HCT116 (cell line): ENCODE data around the gene HLCS. TPM values are rescaled to one million over a fixed set of nuclear protein-coding genes. Genes with fewer than 3 reads are reported as not detected.

Source experiments
- ATAC-seq: fragments of 200-7000 bp; cut with Tn5 transposase; 2 replicates; pipeline ENCODE4 v1.9.1; 2020; ENCODE audit warnings: mild to moderate bottlenecking, moderate library complexity
- BruUV-seq: library from RNA; stranded (reverse); fragments of 400-500 nt; replicated peaks from 2 replicates; lab custom pipeline; 2021; lab: Mats Ljungman, UMichigan
- CTCF ChIA-PET: fragments of 300-600 bp; sonication (Branson Sonifier 250); formaldehyde crosslinking; loops from one replicate; lab custom pipeline; 2021; ENCODE audit warnings: antibody characterized with exemption; lab: Charles Lee
- POLR2A ChIA-PET: fragments of 300-600, 350-600 bp; sonication (Branson Sonifier 250); formaldehyde crosslinking; loops from one replicate; lab custom pipeline; 2021; ENCODE audit warnings: antibody characterized with exemption; lab: Charles Lee
- RAD21 ChIA-PET, 2 experiments: fragments of 300-600 bp; sonication (Branson Sonifier 250); formaldehyde crosslinking; loops; one replicate each; lab custom pipeline; 2023; ENCODE audit warnings: low total read pairs in 2 of 2; ENCODE audit not compliant: uncharacterized antibody in 2 of 2, unreplicated experiment in 2 of 2, low non-redundant PET in 1 of 2; lab: Charles Lee
- DNase-seq: peaks from one replicate; pipeline ENCODE4 v3.0.0-alpha.2; 2010; ENCODE audit warnings: low read depth, low spot score
- H2AFZ ChIP-seq: fragments of 200-600 bp; shearing (Covaris generic), sonication (generic); 2 replicates; pipeline ENCODE4 v1.6.1; 2017; ENCODE audit warnings: low read depth, mixed run types, mixed read lengths, antibody characterized with exemption, low read length; ENCODE audit not compliant: poor library complexity, severe bottlenecking
- H3K27ac ChIP-seq: 2 replicates; pipeline ENCODE4 v1.5.1; 2012; ENCODE audit warnings: low read depth, low read length
- H3K27me3 ChIP-seq: fragments of 200-600 bp; sonication (generic); 2 replicates; pipeline ENCODE4 v1.6.1; 2016; ENCODE audit warnings: mixed run types, low read length, mixed read lengths; ENCODE audit not compliant: insufficient read depth
- H3K36me3 ChIP-seq, 2 experiments: fragments of 200-500 bp in 1 of 2; fragments of 200-600 bp in 1 of 2; sonication (Bioruptor generic) in 1 of 2; sonication (generic) in 1 of 2; 2 replicates each; pipeline versions ENCODE4 v1.5.1 to v1.6.1; 2014 to 2016; ENCODE audit warnings: low read length in 2 of 2, inconsistent platforms in 1 of 2, mixed read lengths in 1 of 2, mixed run types in 1 of 2; ENCODE audit not compliant: insufficient read depth in 2 of 2, control insufficient read depth in 1 of 2
- H3K4me1 ChIP-seq, 2 experiments: fragments of 200-600 bp in 1 of 2; sonication (generic) in 1 of 2; 2 replicates each; pipeline versions ENCODE4 v1.5.1 to v1.6.1; 2012 to 2017; ENCODE audit warnings: low read length in 2 of 2, inconsistent platforms in 1 of 2, mild to moderate bottlenecking in 1 of 2, mixed read lengths in 1 of 2, mixed run types in 1 of 2, moderate library complexity in 1 of 2; ENCODE audit not compliant: insufficient read depth in 2 of 2, control insufficient read depth in 1 of 2
- H3K4me2 ChIP-seq: fragments of 200-600 bp; sonication (generic); 2 replicates; pipeline ENCODE4 v1.6.1; 2017; ENCODE audit warnings: mixed run types, low read length, mixed read lengths
- H3K4me3 ChIP-seq, 2 experiments: fragments of 200-600 bp in 1 of 2; sonication (generic) in 1 of 2; replicated peaks in 1 of 2; 2 replicates each; pipeline ENCODE4 v1.5.1; 2011 to 2016; ENCODE audit warnings: low read length in 2 of 2, control low read depth in 1 of 2, low read depth in 1 of 2, mild to moderate bottlenecking in 1 of 2, mixed read lengths in 1 of 2, mixed run types in 1 of 2
- H3K79me2 ChIP-seq: fragments of 200-600 bp; sonication (generic); 2 replicates; pipeline ENCODE4 v1.6.1; 2017; ENCODE audit warnings: mild to moderate bottlenecking, mixed run types, low read length, moderate library complexity, mixed read lengths; ENCODE audit not compliant: insufficient read depth
- H3K9ac ChIP-seq: fragments of 200-600 bp; sonication (generic); 2 replicates; pipeline ENCODE4 v1.6.1; 2016; ENCODE audit warnings: low read length, mixed read lengths
- H3K9me2 ChIP-seq: fragments of 200-600 bp; sonication (generic), shearing (Covaris generic); 2 replicates; pipeline ENCODE4 v1.6.1; 2017; ENCODE audit warnings: mixed run types, mild to moderate bottlenecking, moderate library complexity; ENCODE audit not compliant: insufficient read depth
- H3K9me3 ChIP-seq, 2 experiments: fragments of 200-500 bp in 1 of 2; fragments of 200-600 bp in 1 of 2; sonication (Bioruptor generic) in 1 of 2; sonication (generic) in 1 of 2; 2 replicates each; pipeline ENCODE4 v1.6.1; 2014 to 2017; ENCODE audit warnings: low read length in 2 of 2, mixed read lengths in 2 of 2, inconsistent platforms in 1 of 2, low read depth in 1 of 2, mild to moderate bottlenecking in 1 of 2, mixed run types in 1 of 2, moderate library complexity in 1 of 2; ENCODE audit not compliant: control insufficient read depth in 1 of 2, insufficient read depth in 1 of 2
- H4K20me1 ChIP-seq: fragments of 200-600 bp; sonication (generic), shearing (Covaris generic); 2 replicates; pipeline ENCODE4 v1.6.1; 2017; ENCODE audit warnings: mixed run types, mild to moderate bottlenecking, moderate library complexity; ENCODE audit not compliant: insufficient read depth
- CBX3 ChIP-seq: IDR thresholded peaks from 2 replicates; pipeline ENCODE4 v1.6.1; 2012; ENCODE audit warnings: low read depth
- CEBPB ChIP-seq: IDR thresholded peaks from 2 replicates; pipeline ENCODE4 v1.6.1; 2012; ENCODE audit warnings: low read depth
- CTCF ChIP-seq, 3 experiments: fragments of 200-600 bp in 1 of 3; sonication (generic) in 1 of 3; IDR thresholded peaks in 2 of 3; conservative IDR thresholded peaks in 1 of 3; 2 replicates each; pipeline ENCODE4 v1.5.1; 2012 to 2017; ENCODE audit warnings: low read depth in 2 of 3, low read length in 2 of 3, antibody characterized with exemption in 1 of 3, borderline replicate concordance in 1 of 3, control low read depth in 1 of 3, mild to moderate bottlenecking in 1 of 3, mixed read lengths in 1 of 3, mixed run types in 1 of 3, moderate library complexity in 1 of 3; ENCODE audit not compliant: insufficient read depth in 1 of 3
- EGR1 ChIP-seq: IDR thresholded peaks from 2 replicates; pipeline ENCODE4 v1.6.1; 2012; ENCODE audit warnings: low read depth
- EZH2phosphoT487 ChIP-seq: fragments of 200-600 bp; IDR thresholded peaks from 2 replicates; pipeline ENCODE4 v1.6.1; 2018; ENCODE audit warnings: antibody characterized with exemption, borderline replicate concordance
- FOSL1 ChIP-seq: IDR thresholded peaks from 2 replicates; pipeline ENCODE4 v1.6.1; 2012; ENCODE audit warnings: low read depth
- JUND ChIP-seq: IDR thresholded peaks from 2 replicates; pipeline ENCODE4 v1.6.1; 2012
- MAX ChIP-seq: IDR thresholded peaks from 2 replicates; pipeline ENCODE4 v1.6.1; 2012
- POLR2AphosphoS5 ChIP-seq: IDR thresholded peaks from 2 replicates; pipeline ENCODE4 v1.6.1; 2011; ENCODE audit warnings: mild to moderate bottlenecking, low read depth, low read length, moderate library complexity
- RAD21 ChIP-seq: IDR thresholded peaks from 2 replicates; pipeline ENCODE4 v1.6.1; 2012; ENCODE audit warnings: low read depth, mild to moderate bottlenecking
- SIN3A ChIP-seq: IDR thresholded peaks from 2 replicates; pipeline ENCODE4 v1.6.1; 2012; ENCODE audit warnings: low read depth
- SP1 ChIP-seq: IDR thresholded peaks from 2 replicates; pipeline ENCODE4 v1.6.1; 2012; ENCODE audit warnings: low read depth
- SRF ChIP-seq: IDR thresholded peaks from 2 replicates; pipeline ENCODE4 v1.6.1; 2012; ENCODE audit warnings: low read depth
- TCF7L2 ChIP-seq: IDR thresholded peaks from 2 replicates; pipeline ENCODE4 v1.7.0; 2011; ENCODE audit warnings: borderline replicate concordance, inconsistent platforms; ENCODE audit not compliant: insufficient read depth, insufficient read length; ENCODE audit errors: extremely low read depth
- ZNF274 ChIP-seq: fragments of 200-500 bp; sonication (Bioruptor generic); IDR thresholded peaks from 2 replicates; pipeline ENCODE4 v1.6.1; 2014; ENCODE audit warnings: mild to moderate bottlenecking, low read depth, low read length, inconsistent platforms
- intact Hi-C: fragments of 100-400 bp; cut with micrococcal nuclease; formaldehyde crosslinking; loops from 2 replicates; pipeline ENCODE4 v1.10.0; 2022
- total RNA-seq: library from RNA; stranded (reverse); gene quantifications from one replicate; pipeline ENCODE4 v1.2.1, GENCODE V29; 2021; ENCODE audit not compliant: unreplicated experiment

The HLCS gene
- total RNA-seq, 1 experiment from 2014 or later: 18.5 TPM

- peak; percentile 90 for DNase-seq
- no peaks in the 10 kb centered on the region for H4K20me1 ChIP-seq
- ChIA-PET RAD21 (no interaction called here), POLR2A (no interaction called here), CTCF (no interaction called here)
- H3K4me1 ChIP-seq: peaks cover 44 to 75% of the 10 kb centered on the region in 2 experiments
- peak overlapping the region; percentile 10 to 40; a peak in 2 of 4 replicates for H3K4me3 ChIP-seq
- H3K4me2 ChIP-seq: peak overlapping the region; percentile 54
- TF ChIP-seq CTCF (IDR thresholded peaks at IDR 0.05 in 2 of 3, conservative IDR thresholded peaks at IDR 0.05 in 1 of 3; ENCODE audit: borderline replicate concordance in 1 of 3, insufficient read depth in 1 of 3, low read depth in 2 of 3, low read length in 2 of 3) (no peak), SRF (no peak), SIN3A (peak; percentile 67), CEBPB (0 out of 2 replicates have a peak, but pooled peaks have one; percentile 22), MAX (peak; percentile 56; the same call in 1 of the 2 replicates), SP1 (peak; percentile 63), POLR2AphosphoS5 (no peak), FOSL1 (peak; percentile 81), EGR1 (no peak), RAD21 (no peak), ZNF274 (no peak), TCF7L2 (peak; percentile 47), EZH2phosphoT487 (no peak), JUND (peak; percentile 85), CBX3 (peak; percentile 75; the same call in 1 of the 2 replicates)
- peak overlapping the region; percentile 54 for H3K27ac ChIP-seq
- peak; percentile 85 for ATAC-seq
- H3K9me3 ChIP-seq: no peaks in the 10 kb centered on the region
- H2AFZ ChIP-seq: no peak overlapping the region
- H3K79me2 ChIP-seq: no peaks in the 10 kb centered on the region
- peak overlapping the region; percentile 39 for H3K9ac ChIP-seq
- no TSS peak for BruUV-seq
- H3K9me2 ChIP-seq: no peaks in the 10 kb centered on the region
- no peaks in the 10 kb centered on the region for H3K36me3 ChIP-seq
- no peaks in the 10 kb centered on the region for H3K27me3 ChIP-seq
- intact Hi-C loops: no loop called here
Observed at GRCh38 chr21:36783612-36784374, 182.7 kb downstream of the HLCS start.
